ENCODE measurements around the gene ACTN3. TPM values are rescaled to one million over a fixed set of nuclear protein-coding genes. Genes with fewer than 3 reads are reported as not detected.

ACTN3 gene
- total RNA-seq, 1 experiment from 2014 or later, result 18.5 TPM

GRCh38 chr11:66564984-66565383 is 18.3 kb downstream of the ACTN3 start:
- ChIA-PET POLR2A (no interaction called here), CTCF (no interaction called here)
- DNase-seq (ENCODE audit: low spot score), result no peak
- Mint-ChIP-seq H3K27ac (no peak overlapping the region), H3K36me3 (peaks cover 14% of the 10 kb centered on the region), H3K27me3 (ENCODE audit: low read depth) (peaks cover 15% of the 10 kb centered on the region), H3K4me1 (peaks cover 8% of the 10 kb centered on the region), H3K4me3 (no peak overlapping the region), H3K9me3 (no peaks in the 10 kb centered on the region)
- ATAC-seq, result no peak
- TF ChIP-seq HMGA2 (CRISPR knock-in tag; IDR thresholded peaks at IDR 0.05) (no peak), E2F1 (CRISPR knock-in tag; IDR thresholded peaks at IDR 0.05) (no peak), MAX (CRISPR knock-in tag; IDR thresholded peaks at IDR 0.05) (no peak), TP53 (CRISPR knock-in tag; IDR thresholded peaks at IDR 0.05) (no peak), MXD4 (CRISPR knock-in tag; IDR thresholded peaks at IDR 0.05; ENCODE audit: borderline replicate concordance) (no peak)

GRCh38 chr11:66566221-66566620 is 19.5 kb downstream of the ACTN3 start:
- Mint-ChIP-seq H3K27me3 (ENCODE audit: low read depth) (peaks cover 15% of the 10 kb centered on the region), H3K4me1 (peaks cover 21% of the 10 kb centered on the region), H3K4me3 (no peak overlapping the region), H3K27ac (no peak overlapping the region), H3K9me3 (no peaks in the 10 kb centered on the region), H3K36me3 (peaks cover 8% of the 10 kb centered on the region; the same call in 1 of the 2 replicates)
- ATAC-seq (no peak), DNase-seq (ENCODE audit: low spot score) (no peak)
- POLR2A ChIA-PET, result no interaction called here
- CTCF ChIA-PET, result interaction anchor here (0.6 kb wide), 1 partner anchor 192 kb away, joined by 4 read pairs; no protein-coding TSS in a partner anchor
- TF ChIP-seq ESRRA (CRISPR knock-in tag; IDR thresholded peaks at IDR 0.05; ENCODE audit: borderline replicate concordance) (no peak), ZNF317 (CRISPR knock-in tag; IDR thresholded peaks at IDR 0.05; ENCODE audit: borderline replicate concordance, low read depth) (no peak), MXD4 (CRISPR knock-in tag; IDR thresholded peaks at IDR 0.05; ENCODE audit: borderline replicate concordance) (no peak), ARID4B (CRISPR knock-in tag; IDR thresholded peaks at IDR 0.05; ENCODE audit: borderline replicate concordance) (no peak), AFF4 (CRISPR knock-in tag; IDR thresholded peaks at IDR 0.05; ENCODE audit: borderline replicate concordance) (no peak), ZNF671 (CRISPR knock-in tag; IDR thresholded peaks at IDR 0.05) (no peak), GABPB1 (CRISPR knock-in tag; IDR thresholded peaks at IDR 0.05) (no peak), ZBTB43 (CRISPR knock-in tag; IDR thresholded peaks at IDR 0.05) (no peak), ZNF425 (CRISPR knock-in tag; conservative IDR thresholded peaks at IDR 0.05) (no peak)
